ENCODE data around the gene NR1H3.
A peak's percentile ranks its signal among the peaks of the same experiment; 100 is the strongest.

NR1H3 gene

DNA sequence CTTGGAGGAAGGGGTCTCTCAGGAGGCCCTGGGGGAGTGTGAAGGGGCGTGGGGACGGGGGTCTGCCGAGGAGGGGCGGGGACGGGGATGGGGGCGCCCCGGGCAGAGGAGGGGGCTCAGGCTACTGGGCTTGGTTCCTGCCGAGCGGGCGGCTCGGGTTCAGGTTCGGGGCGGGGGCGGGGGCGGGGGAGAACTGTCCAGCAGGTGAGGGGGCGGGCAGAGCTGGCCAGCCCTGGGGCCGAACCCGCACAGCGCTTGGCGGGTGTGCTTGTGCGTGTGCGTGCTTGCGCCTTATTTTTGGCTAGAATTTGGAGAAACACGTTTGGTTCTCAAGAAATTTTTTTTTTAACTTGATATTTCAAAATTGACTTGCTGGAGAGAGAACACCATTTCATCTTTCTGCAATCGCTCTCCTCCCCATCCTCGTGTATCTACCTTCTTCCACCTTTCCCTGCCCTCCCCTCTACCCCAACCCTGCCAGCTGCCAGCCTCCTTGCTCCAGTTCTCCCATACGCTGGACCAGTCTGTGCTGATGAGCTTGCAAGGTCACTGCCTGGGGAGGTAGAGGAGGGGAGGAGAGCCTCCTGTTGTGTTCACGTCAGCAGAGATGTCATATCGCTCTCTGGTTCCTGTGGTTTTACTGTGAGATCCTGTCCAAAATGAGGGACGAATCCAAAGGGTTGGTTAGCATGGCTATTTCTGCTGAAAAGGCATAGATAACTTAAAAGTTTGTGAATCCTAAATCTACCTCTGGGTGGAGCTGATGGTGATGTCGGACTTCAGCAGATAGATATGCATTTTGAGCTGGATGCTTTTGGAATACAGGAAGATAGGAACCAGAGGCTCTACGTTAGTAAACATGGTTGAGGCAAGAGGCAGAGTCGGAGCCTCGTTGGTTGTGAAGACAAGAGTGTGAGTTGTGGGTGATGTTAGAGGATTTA, 12.8 kb downstream of the NR1H3 start:
- peak; percentile 61 for DNase-seq

DNA sequence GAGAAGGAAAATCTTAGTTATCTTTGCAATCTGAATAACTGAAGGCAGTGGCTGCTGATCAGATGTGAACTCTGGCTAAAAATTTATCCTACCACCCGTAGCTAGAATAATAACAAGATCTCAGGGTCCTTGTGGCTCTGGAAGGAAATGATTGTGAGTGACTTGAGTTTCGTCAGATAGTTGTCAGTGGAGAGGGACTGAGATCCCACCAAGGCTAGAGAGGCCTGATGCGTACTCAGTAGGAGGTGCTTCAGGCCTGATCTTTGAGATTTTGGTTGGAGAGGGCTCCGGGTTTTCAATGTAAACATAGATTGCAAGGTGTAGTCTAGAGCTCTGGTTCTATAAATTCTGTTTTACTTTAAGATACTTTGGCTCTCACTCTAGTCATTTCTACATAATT, 13.5 kb downstream of the NR1H3 start:
- no peak for DNase-seq

DNA sequence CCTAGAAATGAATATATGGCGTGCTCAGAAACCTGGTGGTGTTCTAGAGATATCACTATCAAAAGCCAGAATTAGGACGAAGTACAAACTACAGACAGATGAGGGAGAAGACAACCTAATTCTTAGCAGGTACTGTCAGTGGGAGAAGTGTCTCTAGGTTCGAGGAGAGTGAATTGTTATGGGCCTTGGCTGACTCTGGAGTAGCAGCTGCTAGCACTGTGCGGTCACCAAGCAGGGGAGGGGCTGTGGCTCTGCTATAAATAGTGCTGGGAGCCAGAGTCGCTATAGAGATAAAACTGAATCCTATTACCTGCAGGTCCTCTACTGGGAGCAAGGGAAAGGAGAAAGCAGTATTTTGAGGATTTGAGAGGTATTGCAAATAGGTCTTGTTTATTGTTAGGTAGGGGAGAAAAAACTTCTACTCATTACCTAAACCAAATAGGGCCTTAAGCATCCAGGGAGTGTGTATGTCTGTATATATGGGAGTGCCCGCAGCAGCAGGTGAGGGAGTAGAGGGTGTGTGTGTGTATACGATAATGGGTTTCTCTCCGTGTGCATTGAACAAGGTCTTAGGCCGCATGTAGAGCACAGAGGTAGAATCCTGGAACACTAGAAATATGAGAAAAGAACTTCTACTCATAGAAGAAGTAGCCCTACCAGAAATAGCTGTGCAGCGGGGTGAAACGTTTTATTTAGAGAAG, 14.3 kb downstream of the NR1H3 start:
- no peak for DNase-seq

DNA sequence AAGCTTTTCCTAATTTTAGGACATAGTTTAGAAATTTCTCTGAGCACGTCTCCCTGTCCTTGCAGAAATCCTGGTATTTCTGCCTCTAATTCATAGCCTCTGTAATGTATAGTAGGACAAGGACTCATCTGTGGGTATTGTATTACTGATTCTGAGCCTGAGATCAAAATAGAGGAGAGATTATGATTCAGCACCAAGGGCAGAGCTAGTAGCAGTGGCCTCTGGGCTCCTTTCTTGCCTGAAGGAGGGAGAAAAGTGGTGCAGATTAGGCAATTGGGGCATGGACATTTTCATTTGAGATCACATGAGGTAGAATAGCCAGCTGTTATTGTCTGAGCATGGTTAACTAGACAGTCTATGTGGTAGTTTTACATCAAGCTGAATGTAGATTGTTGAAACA, 14.9 kb downstream of the NR1H3 start:
- DNase-seq, result no peak

DNA sequence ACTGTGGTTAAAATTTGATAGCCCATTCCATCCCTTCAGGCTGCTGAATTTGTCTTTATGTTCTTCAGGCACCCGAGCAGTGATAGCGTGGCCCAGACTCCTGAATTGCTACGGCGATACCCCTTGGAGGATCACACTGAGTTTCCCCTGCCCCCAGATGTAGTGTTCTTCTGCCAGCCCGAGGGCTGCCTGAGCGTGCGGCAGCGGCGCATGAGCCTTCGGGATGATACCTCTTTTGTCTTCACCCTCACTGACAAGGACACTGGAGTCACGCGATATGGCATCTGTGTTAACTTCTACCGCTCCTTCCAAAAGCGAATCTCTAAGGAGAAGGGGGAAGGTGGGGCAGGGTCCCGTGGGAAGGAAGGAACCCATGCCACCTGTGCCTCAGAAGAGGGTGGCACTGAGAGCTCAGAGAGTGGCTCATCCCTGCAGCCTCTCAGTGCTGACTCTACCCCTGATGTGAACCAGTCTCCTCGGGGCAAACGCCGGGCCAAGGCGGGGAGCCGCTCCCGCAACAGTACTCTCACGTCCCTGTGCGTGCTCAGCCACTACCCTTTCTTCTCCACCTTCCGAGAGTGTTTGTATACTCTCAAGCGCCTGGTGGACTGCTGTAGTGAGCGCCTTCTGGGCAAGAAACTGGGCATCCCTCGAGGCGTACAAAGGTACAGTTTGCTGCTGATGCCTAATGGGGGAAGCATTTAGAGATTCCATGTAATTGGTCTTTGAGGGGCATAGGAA, 16.9 kb downstream of the NR1H3 start:
- no peak for DNase-seq

DNA sequence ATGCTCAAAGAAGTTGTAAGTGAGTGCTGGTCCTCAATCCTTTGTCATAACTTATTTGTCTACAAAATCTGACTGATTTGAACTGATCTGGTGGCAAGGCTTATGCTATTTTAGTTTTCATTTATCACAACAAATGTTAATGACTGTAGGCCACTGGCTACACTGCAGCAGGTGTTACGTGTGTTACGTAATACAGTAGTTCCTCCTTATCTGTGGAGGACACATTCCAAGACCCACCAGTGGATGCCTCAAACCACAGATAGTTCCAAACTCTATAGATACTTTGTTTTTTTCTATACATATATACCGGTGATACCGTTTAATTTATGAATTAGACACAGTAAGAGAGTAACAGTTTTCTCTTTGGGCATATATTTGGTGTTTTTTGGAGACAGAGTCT, 19.1 kb downstream of the NR1H3 start:
- DNase-seq, result no peak

DNA sequence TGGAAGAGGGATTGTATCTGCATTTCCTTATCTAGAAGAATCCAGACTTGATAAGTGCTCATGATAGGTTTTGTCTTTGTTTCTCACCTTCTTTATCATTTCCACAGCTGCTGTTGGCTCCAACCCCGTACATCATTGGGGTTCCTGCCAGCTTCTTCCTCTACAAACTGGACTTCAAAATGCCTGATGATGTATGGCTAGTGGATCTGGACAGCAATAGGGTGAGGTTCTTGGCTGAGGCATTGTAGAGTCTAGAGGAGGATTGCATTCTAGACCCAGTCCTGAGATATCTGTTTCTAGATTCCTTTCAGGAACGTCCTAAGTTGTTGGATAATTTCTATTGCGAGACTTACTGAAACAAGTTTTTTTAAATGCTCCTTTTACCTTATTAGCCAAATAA, 20.3 kb downstream of the NR1H3 start:
- DNase-seq, result no peak

DNA sequence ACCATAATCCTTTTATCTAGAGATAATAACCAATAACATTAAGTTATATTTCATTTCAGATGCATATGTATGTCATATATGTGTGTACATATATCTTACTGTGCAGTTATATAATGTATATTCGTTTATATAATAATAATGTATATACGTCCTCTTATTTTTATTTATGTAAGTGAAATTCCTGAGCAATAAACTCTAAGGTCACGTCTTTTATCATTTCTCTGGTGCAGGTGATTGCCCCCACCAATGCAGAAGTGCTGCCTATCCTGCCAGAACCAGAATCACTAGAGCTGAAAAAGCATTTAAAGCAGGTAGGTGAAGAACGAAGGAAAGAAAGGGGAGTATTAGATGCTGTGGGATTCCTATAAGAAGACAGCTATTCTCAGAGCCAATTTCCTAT, 21.0 kb downstream of the NR1H3 start:
- no peak for DNase-seq

DNA sequence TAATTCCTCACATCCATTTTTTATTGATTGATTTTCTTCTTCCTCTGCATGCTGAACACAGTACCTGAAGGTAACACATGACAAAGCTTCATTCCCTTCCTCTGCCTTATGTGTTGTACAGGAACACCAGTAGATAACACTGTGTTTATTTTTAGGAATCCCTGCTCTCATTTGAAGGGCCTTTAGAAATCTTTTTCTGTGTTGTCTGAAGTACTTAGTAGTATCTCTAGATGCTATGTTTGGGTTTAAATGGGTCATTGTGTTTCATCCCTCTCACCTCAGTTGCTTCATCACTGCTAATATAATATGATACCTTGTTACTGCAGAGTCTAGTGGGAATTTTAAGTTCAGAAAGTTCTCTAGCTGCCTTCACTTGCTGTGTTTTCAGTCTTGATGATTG, 22.3 kb downstream of the NR1H3 start:
- DNase-seq, result no peak

DNA sequence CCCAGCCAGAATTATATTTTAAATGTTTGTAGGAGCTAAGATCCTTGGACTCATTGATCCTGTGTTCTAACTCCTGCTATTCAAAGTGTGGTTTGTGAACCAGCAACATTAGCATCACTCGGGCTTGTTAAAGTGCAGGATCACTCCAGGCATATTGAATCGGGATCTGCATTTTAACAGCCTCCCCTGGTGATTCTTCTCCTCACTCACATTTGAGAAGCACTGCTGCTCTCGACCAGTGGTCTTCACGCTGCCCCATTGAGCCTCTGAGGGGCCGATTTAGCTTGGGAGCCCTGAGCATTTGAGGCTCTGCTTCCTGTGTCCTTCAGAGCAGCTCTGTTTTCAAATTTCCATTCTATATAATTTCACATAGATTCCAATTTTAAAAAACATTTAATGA, 23.1 kb downstream of the NR1H3 start:
- no peak for DNase-seq

DNA sequence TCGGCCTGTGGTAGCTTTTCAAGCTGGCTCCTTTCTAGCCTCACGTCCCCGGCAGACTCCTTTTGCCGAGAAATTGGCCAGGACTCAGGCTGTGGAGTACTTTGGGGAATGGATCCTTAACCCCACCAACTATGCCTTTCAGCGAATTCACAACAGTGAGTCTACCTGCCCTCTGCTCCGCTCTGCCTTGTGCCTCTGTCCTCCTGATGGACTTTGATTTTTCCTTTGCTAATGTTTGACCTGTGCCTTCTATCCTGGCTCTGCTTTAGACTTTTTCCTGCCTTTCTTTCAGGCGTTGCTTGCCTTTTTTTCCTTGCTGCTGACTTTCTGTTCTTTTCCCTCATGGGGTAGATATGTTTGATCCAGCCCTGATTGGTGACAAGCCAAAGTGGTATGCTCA, 24.7 kb downstream of the NR1H3 start:
- no peak for DNase-seq

DNA sequence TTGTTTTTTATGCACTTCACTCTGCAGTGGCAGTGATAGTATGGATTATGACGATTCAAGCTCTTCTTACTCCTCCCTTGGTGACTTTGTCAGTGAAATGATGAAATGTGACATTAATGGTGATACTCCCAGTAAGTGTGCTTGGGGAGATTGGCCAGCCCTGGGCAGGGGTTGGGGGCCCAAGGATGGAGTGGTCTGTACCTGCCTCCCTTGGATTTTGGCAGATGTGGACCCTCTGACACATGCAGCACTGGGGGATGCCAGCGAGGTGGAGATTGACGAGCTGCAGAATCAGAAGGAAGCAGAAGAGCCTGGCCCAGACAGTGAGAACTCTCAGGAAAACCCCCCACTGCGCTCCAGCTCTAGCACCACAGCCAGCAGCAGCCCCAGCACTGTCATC, 26.4 kb downstream of the NR1H3 start:
- DNase-seq, result no peak

DNA sequence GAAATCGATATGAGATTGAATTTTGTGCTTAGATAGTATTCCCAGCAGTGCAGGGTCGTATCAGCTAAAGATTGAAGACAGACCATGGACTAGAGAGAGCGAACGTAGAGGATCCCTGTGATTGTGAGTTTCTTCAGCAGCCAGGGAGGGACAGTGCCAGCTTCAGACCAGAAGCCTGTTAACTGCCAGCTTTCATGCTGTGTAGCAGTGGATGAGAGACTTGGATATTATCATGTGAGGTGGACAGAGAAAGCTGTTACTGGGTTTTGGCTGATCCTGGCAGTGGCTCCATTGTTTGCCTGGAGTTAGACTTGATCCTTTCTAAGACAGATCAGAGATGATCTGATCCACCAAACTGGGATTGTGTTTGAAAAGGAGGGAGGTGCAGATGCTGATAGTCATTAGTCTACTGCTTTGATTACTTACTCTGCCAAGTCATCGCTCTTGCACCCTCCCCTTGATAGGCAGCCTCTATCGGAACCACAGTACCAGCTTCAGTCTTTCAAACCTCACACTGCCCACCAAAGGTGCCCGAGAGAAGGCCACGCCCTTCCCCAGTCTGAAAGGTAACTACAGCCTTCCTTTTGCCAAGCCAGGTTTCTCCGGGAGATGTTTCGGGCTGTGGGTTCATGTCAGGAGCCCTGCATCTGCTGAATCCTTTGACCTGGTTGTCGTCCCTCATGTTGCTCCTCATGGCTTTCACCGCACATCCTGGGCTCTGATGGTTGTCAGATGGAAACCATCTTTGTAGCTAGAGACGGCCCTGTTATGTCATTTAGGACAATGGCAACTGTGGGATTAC, 28.4 kb downstream of the NR1H3 start:
- no peak for DNase-seq

DNA sequence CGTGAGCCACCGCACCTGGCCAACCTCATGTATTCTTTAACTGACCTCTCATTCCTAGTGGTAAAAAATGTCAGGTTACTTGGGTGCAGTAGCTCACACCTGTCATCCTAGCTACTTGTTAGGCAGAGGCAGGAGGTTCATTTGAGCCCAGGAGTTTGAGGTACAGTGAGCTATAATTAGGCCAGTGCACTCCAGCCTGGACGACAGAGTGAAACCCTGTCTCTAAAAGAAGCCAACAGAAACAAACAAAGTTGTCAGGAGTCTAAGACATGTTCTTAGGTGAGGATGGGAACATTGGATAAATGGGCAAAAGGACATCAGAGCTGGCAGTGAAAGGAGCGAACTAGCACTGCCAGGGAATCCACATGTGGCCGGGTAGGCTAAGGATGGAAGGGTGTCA, 30.3 kb downstream of the NR1H3 start:
- DNase-seq, result no peak

DNA sequence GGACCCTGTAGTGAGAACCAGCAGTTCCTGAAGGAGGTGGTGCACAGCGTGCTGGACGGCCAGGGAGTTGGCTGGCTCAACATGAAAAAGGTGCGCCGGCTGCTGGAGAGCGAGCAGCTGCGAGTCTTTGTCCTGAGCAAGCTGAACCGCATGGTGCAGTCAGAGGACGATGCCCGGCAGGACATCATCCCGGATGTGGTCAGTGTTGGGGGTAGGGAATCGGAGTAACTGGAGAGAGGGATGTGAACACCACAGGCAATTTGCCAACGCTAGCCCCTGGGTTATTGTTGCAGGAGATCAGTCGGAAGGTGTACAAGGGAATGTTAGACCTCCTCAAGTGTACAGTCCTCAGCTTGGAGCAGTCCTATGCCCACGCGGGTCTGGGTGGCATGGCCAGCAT, 32.1 kb downstream of the NR1H3 start:
- DNase-seq, result no peak

DNA sequence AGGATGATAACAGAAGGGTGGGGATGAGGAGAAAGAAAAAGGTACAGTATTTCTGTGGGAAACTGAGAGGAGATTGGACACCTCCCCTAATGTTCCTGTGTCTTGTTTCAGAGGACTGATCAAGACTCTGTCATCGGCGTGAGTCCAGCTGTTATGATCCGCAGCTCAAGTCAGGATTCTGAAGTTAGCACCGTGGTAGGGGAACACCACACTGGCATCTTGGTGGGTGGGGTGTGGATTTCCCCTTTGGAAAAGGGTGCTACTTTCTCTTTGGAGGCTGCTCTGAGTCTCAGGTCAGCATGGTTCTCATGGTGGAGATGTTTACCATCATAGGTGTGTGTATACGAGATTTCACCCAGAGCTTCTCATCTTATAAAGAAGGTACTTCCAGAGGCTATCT, 37.6 kb downstream of the NR1H3 start:
- DNase-seq, result no peak

DNA sequence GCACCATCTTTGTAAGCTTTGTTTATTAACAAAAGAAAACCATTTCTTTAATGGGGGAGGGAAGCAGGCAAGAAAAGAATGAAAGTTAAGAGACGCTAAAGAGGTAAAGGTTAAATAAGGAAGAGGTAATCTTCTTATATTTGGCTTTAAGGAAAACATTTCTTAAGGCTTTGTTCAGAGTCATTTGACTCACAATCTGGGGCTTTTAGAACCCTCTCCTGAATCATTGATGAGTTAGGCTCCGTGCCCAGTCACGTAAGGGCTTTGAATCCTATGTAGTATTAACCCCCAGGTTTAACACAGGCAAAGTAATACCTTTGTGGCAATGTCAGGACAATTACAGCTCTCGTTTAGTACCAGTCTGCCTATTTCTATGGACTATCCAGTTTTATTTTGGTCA, 38.2 kb downstream of the NR1H3 start:
- DNase-seq, result no peak

DNA sequence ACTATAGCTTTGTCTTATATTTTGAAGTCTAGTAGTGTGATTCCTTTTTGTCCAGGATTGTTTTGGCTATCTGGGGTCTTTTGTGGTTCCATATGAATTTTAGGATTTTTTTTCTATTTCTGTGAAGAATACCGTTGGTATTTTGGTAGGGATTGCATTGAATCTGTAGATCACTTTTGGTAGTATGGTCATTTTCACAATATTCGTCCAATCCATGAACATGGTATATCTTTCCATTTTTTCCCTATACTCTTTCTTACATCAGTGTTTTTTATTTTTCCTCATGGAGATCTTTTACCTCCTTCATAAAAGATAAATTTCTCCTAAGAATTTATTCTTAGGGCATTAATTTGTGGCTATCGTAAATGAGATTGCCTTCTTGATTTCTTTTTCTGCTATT, 41.3 kb downstream of the NR1H3 start:
- DNase-seq, result no peak

DNA sequence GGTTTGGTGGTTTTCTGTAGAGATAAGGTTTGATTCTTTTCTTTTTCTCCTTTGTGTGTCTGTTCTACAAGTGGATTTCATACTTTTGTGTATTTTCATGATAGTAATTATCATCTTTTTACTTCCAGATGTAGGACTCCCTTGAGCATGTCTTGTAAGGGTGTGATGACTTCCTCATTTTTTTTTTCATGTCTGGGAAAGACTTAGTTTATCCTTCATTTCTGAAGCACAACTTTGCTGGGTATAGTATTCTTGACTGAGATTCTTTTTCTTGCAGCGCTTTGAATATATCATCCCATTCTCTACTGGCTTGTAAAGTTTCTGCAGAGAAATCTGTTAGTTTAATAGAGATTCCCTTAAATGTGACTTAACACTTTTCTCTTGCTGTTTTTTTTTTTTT, 45.1 kb downstream of the NR1H3 start:
- no peak for DNase-seq

DNA sequence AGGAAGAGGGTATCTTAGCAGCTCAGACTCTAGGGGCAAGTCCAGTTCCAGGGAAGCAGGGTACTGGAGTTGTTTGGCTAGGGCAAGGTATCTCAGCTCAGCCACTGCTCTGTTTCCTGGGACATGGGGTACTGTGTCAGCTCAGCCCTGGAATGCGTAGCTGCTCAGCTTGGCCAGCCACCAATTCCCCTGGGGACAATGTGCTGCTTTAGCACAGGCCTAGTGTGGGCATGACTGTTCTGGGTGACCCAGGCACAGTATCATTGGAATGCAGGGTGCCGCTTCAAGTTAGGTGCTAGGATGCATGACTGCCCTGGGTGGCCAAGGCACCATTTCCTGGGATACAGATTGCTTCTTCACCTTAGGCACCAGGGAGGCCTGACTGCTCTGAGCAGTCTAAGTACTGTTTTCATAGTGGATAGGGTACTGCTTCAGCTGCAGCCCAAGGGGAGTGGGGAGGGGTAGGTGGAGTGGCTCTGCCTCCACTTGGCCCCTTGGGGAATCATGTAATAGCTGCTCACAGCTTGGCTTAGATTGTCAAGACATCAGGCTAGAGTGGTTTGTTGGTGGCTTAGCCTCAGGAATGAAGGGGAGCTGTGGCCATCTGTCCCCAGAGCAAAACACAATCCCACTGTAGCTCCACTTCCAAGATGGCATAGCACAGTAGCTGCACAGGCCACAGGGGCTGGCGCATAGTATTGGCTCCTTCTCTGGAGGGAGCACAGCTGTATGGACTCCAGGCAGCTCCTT, 48.1 kb downstream of the NR1H3 start:
- DNase-seq, result no peak

DNA sequence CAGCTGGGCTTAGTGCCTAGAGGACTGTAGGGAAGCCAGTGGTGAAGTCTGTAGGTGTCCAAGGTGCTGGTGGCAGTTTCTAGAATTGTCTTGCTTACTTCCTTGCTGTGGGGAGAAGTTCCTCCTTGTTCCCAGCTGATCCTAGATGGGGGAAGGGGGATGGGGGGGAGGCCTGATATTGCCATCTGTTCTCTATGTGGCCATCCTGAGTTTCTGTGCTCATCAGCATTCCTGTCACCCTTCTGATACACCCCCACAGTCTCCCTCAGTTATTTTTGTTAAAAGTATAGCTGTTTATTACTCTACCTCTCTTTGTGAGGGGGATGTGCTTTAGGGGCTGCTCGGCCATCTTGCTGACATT, 48.7 kb downstream of the NR1H3 start:
- DNase-seq, result no peak

Data from DMS53 (cell line).